NCI-H2029 (cell line): ENCODE measurements around the gene MRPS15.

ENCODE experiments used
- DNase-seq: peaks from one replicate; lab custom pipeline; 2025; lab: John Stamatoyannopoulos, UW

Gene MRPS15

DNA sequence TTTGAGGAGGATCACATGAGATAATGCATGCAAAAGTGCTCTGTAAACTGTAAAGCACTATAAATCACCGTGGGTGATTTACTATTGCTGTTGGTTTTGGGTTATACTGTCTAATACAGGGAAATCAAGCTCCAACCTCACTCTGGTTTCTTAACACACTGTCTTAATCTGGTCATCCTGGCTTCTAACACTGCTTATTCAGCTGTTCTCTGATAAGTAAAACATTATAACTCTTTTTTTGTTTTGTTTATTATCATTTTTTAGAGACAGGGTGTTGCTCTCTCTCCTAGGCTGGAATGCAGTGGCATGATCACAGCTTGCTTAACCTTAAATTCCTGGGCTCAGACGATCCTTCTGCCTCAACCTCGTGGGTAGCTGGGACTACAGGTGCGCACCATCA lies 44.6 kb downstream of the MRPS15 start:
- DNase-seq = no peak

DNA sequence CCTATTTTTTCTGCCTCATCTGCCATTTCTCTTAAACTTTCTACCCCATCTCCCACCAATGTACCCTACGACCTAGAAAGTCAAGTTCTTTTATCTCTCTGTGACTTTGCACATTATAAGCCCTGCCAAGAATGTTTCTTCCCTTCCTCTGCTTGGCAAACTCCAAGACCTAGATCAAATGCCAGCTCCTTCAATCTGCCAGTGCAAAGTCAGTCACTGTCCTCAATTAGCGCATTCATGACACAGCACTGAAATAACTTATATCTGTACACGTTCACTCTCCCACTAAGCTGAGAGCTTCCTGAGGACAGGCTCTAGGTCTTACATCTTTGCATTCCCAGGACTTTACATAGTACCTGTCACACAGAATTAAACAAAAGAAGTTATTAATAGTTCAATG lies 45.0 kb downstream of the MRPS15 start:
- no peak for DNase-seq

DNA sequence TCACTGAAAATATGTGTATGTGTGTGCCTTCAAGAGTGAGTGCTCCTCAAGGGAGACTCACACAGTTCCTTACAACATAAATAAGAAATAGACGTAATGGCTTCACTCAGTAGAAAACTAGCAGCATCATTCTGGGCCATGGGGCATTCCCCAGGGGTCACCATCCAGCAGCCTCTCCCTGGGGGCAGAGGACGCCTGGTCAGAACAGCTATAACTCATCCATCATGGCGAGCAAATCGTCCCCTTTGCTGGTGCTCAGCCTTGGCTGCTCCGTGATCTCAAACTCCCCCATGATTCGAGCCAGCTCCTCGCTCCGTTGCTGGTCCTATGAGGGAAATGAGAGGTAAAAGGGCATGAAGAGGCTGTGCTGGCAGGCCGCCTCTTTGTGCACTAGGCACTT lies 46.3 kb downstream of the MRPS15 start:
- DNase-seq = no peak

DNA sequence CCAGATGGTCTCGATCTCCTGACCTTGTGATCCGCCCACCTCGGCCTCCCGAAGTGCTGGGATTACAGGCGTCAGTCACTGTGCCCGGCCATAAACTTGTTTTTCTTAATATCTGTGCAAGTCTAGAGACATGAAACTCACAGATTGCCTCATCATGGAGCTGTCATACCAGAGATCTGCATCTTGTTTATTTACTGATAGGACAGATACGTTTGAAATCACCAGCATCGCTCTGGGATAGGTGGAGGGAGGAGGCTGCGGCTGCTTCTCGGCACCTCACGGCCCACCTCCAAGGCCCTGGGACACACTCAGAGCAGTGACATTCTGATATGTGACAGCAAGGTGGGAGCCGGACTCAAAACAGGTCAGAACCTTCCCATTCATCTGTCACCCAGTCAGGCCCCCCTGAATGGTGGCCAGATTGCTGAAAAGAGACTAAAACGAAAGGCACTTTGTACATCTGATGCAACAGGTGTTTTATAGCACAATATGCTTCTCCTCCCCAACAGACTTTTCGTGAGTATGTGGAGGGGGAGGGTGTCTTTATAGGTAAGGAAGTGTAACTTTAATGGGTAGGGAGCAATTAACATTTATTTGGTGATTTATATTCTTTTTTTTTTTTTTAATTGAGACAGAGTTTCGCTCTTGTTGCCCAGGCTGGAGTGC lies 48.4 kb downstream of the MRPS15 start:
- DNase-seq = no peak

DNA sequence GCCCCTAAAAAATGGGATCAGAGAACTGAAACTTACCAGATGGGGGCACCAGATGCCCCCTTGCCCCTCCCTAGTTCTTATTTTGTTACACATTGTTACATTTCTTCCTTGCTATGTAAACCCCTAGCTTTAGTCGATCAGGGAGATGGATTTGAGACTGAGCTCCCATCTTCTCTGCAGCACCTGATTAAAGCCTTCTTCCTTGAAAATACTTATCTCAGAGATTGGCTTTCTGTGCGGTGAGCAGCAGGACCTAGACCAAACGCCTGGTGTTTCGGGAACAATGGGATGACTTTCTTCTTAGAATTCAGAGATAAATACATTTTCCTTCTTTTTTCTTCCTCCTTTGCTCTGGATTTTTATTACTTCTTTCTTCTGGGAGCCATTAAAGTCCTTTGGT lies 49.8 kb downstream of the MRPS15 start:
- no peak for DNase-seq

DNA sequence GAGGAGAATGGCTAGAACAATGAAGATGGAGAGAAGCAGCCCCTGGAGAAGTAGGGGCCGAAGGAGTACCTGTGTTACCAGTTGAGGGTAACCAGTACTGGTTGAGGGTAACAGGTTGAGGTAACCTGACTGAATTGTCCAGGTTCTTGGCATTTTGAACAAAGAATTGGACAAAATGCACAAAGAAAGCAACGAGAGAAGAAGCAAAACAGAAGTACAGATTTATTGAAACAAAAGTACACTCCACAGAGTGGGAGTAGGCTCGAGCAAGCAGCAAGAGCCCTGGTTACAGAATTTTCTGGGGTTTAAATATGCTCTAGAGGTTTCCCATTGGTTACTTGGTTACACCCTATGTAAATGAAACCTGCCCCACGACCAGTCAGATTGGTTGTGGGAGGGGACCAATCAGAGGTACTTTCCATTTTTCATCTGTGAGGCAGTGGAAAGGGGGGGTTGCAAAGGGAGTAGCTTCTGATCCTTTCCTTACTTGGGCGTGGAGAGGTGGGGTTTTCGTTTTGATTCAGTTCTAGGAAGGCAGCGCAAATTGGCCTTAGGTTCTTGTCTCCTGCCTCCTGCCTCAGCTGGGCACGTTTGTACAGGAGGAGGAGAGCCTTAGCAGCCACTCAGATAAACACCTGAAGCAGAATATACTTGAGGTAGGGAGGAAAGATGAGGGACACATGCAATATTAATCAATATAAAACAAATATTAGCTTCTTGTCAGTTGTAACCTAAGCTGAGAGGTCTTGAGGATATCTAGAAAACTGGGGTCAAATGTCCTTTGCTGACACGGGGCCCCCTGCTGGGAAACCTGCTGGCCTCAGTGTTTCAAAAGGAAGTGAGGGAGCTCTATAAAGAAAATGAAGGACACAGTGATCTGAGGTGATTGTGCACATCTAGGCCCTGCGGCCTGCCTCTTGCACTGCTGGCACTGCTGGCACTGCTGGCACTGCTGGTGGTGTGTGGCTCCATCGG lies 52.2 kb downstream of the MRPS15 start:
- peak; percentile 80 for DNase-seq

DNA sequence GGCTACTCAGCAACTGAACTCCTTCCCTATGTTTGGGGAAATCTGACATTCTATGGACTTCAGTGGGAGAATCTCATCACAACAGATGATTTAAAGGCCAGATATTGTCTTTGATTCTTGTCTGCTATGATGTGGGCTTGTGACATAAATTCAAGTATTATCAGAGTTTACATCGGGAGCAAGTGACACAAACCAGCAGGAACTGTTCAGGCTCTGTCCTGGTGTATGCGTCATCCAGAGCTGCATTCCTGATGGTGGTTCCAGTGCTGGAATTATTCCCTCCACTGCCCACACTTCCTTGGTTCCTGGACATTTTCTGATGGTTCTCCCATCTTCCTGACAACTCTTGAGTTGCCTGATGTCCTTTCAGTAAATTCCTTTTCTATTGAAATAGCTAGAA lies 55.7 kb downstream of the MRPS15 start:
- DNase-seq = no peak

DNA sequence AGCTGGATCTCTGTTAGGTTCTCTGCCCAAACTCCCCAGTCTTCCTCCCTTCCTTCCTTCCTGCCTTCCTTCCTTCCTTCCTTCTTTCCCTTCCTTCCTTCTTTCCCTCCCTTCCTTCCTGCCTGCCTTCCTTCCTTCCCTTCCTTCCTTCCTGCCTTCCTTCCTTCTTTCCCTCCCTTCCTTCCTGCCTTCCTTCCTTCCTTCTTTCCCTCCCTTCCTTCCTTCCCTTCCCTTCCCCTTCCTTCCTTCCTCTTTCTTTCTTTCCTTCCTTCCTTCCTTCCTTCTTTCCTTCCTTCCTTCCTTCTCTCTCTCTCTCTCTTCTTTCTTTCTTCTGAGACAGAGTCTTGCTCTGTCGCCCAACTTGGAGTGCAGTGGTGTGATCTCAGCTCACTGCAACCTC lies 57.7 kb downstream of the MRPS15 start:
- no peak for DNase-seq
